ENCODE results near the gene OVOL1.

The OVOL1 gene

GRCh38 chr11:65798882-65799281 lies 12.0 kb downstream of the OVOL1 start:
- TF ChIP-seq CTCF (IDR thresholded peaks at IDR 0.05; ENCODE audit: low read depth, low read length) (no peak), MAX (IDR thresholded peaks at IDR 0.05; ENCODE audit: low read depth, low read length) (no peak), MYC (IDR thresholded peaks at IDR 0.05; ENCODE audit: low read depth, low read length) (no peak), POLR2A (IDR thresholded peaks at IDR 0.05; ENCODE audit: extremely low read depth, insufficient read length) (no peak)
- DNase-seq (ENCODE audit: low read depth): no peak
- H3K4me3 ChIP-seq (ENCODE audit: low read depth, low read length): no peak overlapping the region

GRCh38 chr11:65801153-65801987 lies 14.5 kb downstream of the OVOL1 start:
- TF ChIP-seq CTCF (IDR thresholded peaks at IDR 0.05; ENCODE audit: low read depth, low read length): no peak
- no peak for TF ChIP-seq MAX (IDR thresholded peaks at IDR 0.05; ENCODE audit: low read depth, low read length)
- TF ChIP-seq MYC (IDR thresholded peaks at IDR 0.05; ENCODE audit: low read depth, low read length): no peak
- TF ChIP-seq POLR2A (IDR thresholded peaks at IDR 0.05; ENCODE audit: extremely low read depth, insufficient read length): no peak
- no peak for DNase-seq (ENCODE audit: low read depth)
- H3K4me3 ChIP-seq (ENCODE audit: low read depth, low read length): no peak overlapping the region

- H3K4me3 ChIP-seq (ENCODE audit: low read depth, low read length): no peak overlapping the region
- DNase-seq (ENCODE audit: low read depth): no peak
- TF ChIP-seq POLR2A (IDR thresholded peaks at IDR 0.05; ENCODE audit: extremely low read depth, insufficient read length) (no peak), CTCF (IDR thresholded peaks at IDR 0.05; ENCODE audit: low read depth, low read length) (no peak), MYC (IDR thresholded peaks at IDR 0.05; ENCODE audit: low read depth, low read length) (no peak), MAX (IDR thresholded peaks at IDR 0.05; ENCODE audit: low read depth, low read length) (no peak)
Observed at GRCh38 chr11:65802841-65803240, 16.0 kb downstream of the OVOL1 start.

- TF ChIP-seq MAX (IDR thresholded peaks at IDR 0.05; ENCODE audit: low read depth, low read length): no peak
- TF ChIP-seq CTCF (IDR thresholded peaks at IDR 0.05; ENCODE audit: low read depth, low read length): no peak
- TF ChIP-seq POLR2A (IDR thresholded peaks at IDR 0.05; ENCODE audit: extremely low read depth, insufficient read length): no peak
- no peak for TF ChIP-seq MYC (IDR thresholded peaks at IDR 0.05; ENCODE audit: low read depth, low read length)
- H3K4me3 ChIP-seq (ENCODE audit: low read depth, low read length): no peak overlapping the region
- DNase-seq (ENCODE audit: low read depth): no peak
Observed at GRCh38 chr11:65803797-65804492, 17.1 kb downstream of the OVOL1 start.

- no peak overlapping the region for H3K4me3 ChIP-seq (ENCODE audit: low read depth, low read length)
- TF ChIP-seq CTCF (IDR thresholded peaks at IDR 0.05; ENCODE audit: low read depth, low read length) (no peak), MYC (IDR thresholded peaks at IDR 0.05; ENCODE audit: low read depth, low read length) (no peak), POLR2A (IDR thresholded peaks at IDR 0.05; ENCODE audit: extremely low read depth, insufficient read length) (no peak), MAX (IDR thresholded peaks at IDR 0.05; ENCODE audit: low read depth, low read length) (no peak)
- no peak for DNase-seq (ENCODE audit: low read depth)
Observed at GRCh38 chr11:65806979-65807378, 20.1 kb downstream of the OVOL1 start.
